ENCODE measurements around the gene RPS24.
"Not testable (repeated sequence)": the region's sequence is repeated elsewhere in the genome, so short reads cannot be mapped to it uniquely, and the experiment has no call there.

The RPS24 gene

GRCh38 chr10:78047314-78047891 is 13.7 kb downstream of the RPS24 start:
- in situ Hi-C loops (cut with MboI; ENCODE audit: low sequenced_read_pairs) = loop anchor here (10.0 kb wide), 1 partner anchor 1147 kb away; no protein-coding TSS in a partner anchor

DNA sequence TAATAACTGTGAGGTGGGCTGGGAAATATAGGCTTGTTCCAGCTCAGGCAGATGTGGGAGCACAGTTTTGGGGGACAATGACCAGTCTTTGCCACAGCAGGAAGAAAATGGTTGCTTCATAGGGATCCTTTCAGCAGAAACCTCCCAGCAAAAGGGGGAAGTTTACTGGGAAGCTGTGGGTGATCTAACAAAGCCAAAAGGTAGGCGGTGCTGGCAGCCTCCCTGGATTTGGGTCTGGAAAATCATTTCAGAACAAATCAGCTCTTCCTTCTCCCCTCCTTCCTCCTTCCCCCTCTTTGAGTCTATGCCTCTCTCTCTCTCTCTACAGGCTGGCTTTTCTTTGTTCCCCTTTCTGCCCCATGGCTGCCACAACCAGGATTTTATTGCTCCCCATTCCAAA is 16.2 kb downstream of the RPS24 start:
- in situ Hi-C loops (cut with MboI; ENCODE audit: low sequenced_read_pairs) = loop anchor here (10.0 kb wide), 1 partner anchor 1145 kb away; no protein-coding TSS in a partner anchor

GRCh38 chr10:78053211-78053868 is 19.7 kb downstream of the RPS24 start:
- in situ Hi-C loops (cut with MboI; ENCODE audit: low sequenced_read_pairs) = no loop called here

DNA sequence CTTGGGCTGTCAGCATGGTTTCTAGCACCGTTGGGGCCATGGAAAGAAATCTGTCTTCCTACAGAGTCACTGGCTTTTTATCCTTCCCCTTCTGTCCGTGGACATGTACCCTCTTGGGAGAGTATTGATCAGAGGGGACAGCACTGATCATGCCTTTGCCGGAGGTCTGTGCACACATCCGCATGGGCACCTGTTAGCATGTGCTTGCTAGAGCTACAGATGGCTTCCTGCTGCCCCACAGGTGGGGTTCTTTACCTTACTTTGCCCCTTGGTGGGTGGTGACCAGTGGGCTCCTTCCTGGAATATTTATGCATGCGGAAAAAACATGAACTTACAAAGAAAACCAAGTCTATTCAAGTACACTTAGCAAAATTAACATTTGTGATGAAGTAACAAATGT is 24.9 kb downstream of the RPS24 start:
- in situ Hi-C loops (cut with MboI; ENCODE audit: low sequenced_read_pairs) = no loop called here

DNA sequence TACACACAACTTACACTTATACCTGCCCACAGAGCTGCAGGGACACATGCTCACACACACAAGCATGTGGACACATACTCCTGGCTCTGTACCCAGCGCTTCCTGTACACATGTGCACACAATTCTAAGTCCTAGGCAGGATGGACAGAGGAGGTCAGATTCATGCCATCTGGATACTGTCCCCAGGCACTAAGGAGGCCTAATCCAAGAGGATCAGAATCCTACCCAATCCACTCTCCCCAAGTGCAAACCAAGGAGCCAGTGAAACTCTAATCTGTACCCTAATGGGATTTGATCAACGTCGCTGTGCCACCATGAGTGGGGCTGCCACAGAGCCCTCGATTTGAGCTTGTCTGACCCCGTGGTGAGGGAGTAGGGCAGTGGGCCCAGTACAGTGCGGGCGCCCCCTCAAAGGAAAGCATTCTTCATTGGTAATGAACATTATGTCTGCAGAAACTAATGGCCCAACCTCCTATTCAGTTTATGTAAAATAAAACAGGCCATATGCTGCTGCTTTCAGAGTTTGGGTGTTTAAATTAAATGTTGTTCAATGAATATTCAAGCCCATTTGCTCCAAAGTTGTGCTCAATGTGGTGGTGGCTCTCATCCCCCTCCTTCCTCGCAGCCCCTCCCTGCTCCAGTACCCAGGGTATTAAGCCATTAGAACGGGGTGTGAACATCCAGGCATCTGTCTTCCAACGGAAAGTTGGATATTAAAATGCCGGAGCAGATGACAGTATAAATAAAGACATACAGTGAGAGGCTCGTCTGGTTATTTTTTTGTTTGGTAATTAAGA is 26.4 kb downstream of the RPS24 start:
- in situ Hi-C loops (cut with MboI; ENCODE audit: low sequenced_read_pairs) = no loop called here

GRCh38 chr10:78062296-78062695 is 28.6 kb downstream of the RPS24 start:
- in situ Hi-C loops (cut with MboI; ENCODE audit: low sequenced_read_pairs) = no loop called here

- in situ Hi-C loops (cut with MboI; ENCODE audit: low sequenced_read_pairs) = no loop called here
These were observed 29.6 kb downstream of the RPS24 start for GRCh38 chr10:78063236-78063635.

GRCh38 chr10:78064919-78065318 is 31.3 kb downstream of the RPS24 start:
- in situ Hi-C loops (cut with MboI; ENCODE audit: low sequenced_read_pairs) = not testable (repeated sequence)

GRCh38 chr10:78065611-78066010 is 31.9 kb downstream of the RPS24 start:
- in situ Hi-C loops (cut with MboI; ENCODE audit: low sequenced_read_pairs) = no loop called here

GRCh38 chr10:78066012-78066411 is 32.3 kb downstream of the RPS24 start:
- in situ Hi-C loops (cut with MboI; ENCODE audit: low sequenced_read_pairs) = no loop called here

- in situ Hi-C loops (cut with MboI; ENCODE audit: low sequenced_read_pairs) = no loop called here
These were observed 33.2 kb downstream of the RPS24 start for GRCh38 chr10:78066728-78067430.

GRCh38 chr10:78069151-78069550 is 35.5 kb downstream of the RPS24 start:
- in situ Hi-C loops (cut with MboI; ENCODE audit: low sequenced_read_pairs) = no loop called here

GRCh38 chr10:78070064-78070463 is 36.4 kb downstream of the RPS24 start:
- in situ Hi-C loops (cut with MboI; ENCODE audit: low sequenced_read_pairs) = not testable (repeated sequence)

DNA sequence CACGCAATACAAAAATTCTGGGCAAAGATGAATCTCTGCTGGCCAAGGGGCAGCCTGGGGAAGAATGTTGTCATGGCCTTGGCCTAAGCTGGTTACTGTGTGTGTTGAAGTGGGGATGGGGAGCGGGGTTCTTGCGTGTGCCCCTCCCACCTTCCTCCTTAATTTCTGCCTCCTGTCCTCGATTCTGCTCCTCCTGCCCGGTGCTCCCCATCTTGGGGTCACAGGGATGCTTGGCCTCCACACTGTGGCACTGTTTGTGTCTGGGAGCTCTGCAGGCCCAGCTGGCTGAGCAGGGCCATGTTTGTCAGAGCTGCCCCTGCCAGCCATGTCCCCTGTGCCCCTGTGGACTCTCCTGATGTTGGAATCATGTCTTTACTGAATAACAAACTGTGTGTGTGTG is 37.1 kb downstream of the RPS24 start:
- in situ Hi-C loops (cut with MboI; ENCODE audit: low sequenced_read_pairs) = no loop called here

- in situ Hi-C loops (cut with MboI; ENCODE audit: low sequenced_read_pairs) = no loop called here
These were observed 37.6 kb downstream of the RPS24 start for GRCh38 chr10:78071140-78071856.

DNA sequence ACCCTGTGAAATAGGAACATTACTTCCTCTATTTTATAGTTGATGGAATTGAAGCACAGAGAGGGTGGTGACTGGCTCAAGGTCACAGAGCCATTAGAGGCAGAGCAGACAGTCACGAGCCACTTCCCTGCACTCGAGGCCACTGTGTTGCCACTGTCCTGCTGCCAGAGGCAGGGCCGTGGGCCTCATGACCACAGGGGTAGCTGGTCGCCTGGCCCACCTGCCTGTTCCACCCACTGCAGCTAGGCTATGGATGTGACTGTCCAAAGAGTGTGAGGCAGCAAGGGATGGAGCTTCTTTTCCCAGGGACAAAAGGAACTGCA is 38.2 kb downstream of the RPS24 start:
- in situ Hi-C loops (cut with MboI; ENCODE audit: low sequenced_read_pairs) = no loop called here

GRCh38 chr10:78072504-78072903 is 38.8 kb downstream of the RPS24 start:
- in situ Hi-C loops (cut with MboI; ENCODE audit: low sequenced_read_pairs) = no loop called here

- in situ Hi-C loops (cut with MboI; ENCODE audit: low sequenced_read_pairs) = not testable (repeated sequence)
These were observed 42.1 kb downstream of the RPS24 start for GRCh38 chr10:78075806-78076205.

- in situ Hi-C loops (cut with MboI; ENCODE audit: low sequenced_read_pairs) = no loop called here
These were observed 45.1 kb downstream of the RPS24 start for GRCh38 chr10:78078539-78079330.

- in situ Hi-C loops (cut with MboI; ENCODE audit: low sequenced_read_pairs) = no loop called here
These were observed 45.7 kb downstream of the RPS24 start for GRCh38 chr10:78079411-78079810.
